CD4-positive, alpha-beta T cell treated with Interleukin-6 for 4 hours (primary cell): ENCODE results near the gene MLLT10.

ENCODE experiments used
- DNase-seq: peaks from one replicate; pipeline ENCODE4 v3.0.0-alpha.2; 2020; ENCODE audit warnings: mixed read lengths

The MLLT10 gene

DNA sequence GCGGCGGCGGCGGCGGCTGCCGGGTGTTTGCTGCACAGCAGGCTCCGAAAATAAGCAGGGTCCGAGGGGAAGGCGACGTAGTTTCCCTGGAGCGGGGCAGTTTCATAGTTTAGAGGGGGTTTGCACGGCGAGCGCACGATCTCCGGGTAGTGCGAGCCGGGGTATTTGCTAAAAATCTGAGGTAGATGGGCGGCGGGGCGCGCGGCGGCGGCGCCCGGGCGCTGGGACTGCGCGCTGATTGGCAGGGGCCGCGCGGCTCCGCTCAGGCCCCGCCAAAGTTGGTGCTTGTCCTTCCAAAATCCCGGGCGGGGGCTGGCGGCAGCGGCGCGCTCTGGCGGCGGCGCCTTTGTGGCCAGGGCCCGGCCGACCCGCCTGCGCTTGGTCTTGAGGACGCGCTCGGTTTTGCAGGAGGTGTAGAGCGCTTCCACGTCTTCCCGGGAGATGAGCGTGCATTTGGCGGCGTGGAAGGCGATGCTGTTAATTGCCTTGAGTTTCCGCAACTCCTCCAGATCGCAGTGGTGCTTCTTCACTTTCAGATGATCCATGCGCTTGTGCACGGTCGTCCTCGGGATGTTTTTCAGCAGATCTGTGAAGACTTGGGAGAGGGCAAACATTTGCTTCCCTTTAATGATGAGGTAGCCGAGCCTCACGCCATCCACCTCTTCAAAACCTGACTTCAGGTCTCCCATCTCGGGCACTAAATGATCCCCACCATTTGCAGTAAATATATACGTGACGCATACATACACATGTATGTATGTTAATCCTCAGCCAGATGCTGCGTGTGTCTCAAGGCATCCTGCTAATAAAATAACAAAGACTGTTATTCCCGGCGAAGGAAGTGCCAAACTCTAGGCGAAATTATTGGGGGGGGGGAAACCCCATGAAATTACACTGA is 16.6 kb upstream of the MLLT10 start:
- peak; percentile 35 for DNase-seq

DNA sequence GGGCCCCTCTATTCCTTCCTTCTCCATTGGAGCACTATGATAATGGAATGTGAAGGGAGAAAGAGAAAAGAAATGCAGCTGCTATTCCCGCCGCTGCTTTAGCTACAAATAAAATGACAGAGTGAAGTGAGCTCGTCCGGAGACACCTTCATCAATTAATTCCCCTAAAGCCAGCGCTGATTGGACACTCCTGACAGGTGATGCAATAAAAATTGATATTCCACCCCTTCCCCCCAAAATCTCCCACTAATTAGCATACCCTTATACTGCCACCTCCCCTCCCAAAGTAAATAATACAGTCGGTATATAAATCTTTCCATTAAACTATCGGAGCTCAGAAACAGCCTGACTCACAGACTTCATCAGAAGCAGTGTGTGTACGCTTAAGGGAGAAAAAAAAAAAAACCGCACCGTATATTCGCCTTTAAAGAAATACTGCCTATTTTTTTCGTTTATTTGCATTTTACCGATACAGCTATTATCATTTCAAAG is 15.8 kb upstream of the MLLT10 start:
- no peak for DNase-seq

DNA sequence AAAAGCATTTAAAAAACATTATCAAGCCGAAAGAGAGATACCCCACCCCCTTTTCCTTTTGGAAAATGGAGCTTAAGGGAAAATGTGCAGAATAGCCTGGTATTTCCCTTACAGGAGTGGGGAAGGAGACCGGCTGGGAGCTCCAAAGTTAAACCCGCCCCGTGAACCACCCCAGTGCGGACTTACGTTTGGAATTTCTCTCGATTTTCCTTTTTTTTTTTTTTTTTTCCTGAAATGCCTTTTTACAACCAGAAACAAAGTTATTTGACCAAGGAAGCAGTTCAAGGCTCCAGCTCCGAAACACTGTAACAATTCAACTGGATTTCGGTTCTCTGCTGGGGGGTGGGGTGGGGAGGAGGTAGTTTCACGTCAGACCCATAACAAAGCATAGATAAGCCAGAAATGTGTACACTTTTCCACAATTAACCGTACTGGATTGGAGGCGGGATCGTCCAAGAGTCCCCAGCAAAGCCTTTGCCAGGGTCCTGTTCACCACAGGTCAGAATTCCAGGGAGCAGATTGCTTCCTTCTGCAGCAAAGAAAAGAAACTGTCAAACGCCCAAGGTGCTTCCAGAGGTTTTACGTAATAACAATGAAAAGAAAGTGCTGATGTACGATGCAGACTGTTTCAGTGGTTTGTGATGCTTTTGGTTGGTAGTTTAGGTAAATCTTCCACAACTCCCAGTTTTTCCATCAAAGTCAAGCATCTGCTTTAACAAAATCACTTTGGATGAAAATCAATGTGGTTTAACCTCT is 15.2 kb upstream of the MLLT10 start:
- no peak for DNase-seq

DNA sequence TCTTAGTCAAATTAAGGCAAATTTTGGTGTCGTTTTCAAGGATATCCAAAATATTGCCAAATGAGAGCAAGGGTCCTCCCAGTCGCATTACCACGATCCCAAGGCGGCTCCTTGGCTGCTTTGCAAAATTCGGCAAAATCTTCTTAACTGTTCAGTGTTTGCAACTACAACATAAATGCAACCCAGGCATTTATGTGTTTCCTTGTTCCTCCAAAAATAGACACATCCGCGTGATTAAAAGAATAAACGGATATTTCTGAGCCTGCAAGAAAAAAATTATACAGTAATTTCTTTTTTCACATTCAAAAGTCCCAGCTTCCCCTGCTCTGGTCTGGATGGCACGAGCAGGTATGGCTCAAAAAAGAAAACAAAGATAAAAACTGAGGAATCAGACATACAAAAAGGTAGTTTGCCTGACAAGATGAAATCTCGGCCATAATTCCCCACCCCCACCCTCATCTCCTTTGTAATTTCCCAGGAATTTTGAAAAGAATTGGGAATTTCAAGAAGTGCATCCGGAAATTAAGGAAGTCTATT is 14.6 kb upstream of the MLLT10 start:
- no peak for DNase-seq

DNA sequence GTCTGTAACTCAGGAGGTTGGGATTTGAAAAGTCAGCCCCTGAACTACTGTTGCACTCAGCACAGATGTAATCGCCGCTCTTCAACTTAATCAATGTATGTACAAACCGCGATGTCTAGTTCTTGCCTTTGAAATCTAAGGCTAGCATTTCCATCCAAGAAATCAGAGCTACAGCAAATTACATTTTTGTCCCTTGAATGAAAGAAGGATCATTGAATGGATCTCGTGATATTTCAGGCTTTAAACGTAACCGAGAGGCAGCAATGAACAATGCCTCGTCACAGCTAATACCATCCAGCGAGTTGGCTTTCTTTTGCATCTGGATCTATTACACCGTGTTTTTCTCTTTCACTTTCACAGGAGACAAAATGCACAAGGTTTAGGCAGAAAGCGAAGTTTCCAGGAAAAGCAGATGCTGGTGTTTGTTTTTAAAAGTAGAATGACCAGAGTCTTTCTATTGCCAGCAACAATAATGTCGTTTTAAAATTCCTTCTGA is 14.0 kb upstream of the MLLT10 start:
- DNase-seq: no peak

DNA sequence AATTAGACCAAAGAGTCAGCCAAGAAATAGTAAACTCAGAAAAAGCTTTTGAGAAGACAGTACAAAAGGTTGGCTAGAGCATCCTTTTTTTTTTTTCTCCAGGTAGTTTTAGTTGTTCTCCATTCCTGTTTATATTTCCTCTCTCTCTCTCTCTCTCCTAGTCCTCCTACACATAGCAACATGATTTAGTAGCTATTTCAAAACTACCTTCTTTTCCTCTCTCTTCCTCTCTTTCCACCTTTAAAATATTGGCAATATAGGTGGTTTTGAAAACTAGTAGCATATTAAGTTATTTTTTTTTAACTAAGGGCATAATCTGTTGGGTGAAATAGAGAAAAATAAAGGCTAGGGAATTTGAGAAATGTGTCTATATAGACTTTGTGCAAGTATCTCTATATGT is 13.5 kb upstream of the MLLT10 start:
- no peak for DNase-seq

DNA sequence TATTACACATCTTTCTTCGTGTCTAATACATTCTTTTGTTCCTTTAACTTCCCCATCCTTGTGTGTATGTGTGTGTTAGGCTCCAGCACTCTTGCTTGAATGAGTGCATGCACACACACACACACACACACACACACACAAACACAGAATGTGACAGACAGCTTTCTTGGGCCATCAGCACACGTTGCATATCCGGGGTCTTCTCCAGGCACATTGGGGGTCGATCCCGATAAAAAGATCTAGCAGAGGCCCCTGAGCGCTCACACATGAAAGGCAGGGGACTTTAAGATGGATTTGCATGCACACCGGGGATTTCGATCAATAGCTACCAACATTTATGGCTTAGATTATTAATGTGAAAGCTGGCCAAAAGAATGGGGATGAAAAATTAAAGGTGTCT is 13.1 kb upstream of the MLLT10 start:
- DNase-seq: no peak

DNA sequence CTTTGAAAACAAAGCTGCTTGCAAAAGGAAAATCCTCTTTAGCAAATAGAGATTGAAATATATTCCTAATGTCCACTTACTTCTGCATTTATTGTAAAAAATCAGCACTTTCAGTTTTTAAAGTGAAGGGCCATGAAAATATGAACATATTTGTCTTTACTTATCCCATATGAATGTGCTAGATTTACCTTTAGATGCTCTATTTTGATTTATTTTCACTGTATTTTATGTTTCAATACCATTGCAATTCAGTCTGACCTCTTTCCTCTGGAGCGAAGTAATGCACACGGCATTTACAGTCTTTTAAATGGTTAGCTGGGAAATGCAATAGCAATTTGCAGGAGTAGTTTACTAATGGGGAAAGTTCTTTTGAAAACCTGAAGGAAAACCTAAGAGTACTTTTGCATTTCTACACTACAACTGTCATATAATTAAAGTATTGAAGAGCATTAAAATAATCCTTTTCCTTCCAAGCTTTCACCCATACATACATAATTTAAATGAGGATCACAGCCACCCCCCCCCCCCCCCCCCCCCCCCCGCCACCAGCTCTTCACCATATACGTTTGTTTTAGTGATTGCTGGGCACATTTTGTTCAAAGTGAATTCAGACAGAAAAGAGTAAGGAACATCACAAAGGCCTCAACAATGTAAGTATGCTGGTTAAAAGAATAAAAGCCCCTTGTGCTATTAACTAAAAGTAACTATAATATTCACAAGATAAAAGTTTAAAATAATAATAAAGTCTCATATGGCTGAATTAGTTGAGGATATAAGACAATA is 12.1 kb upstream of the MLLT10 start:
- DNase-seq: no peak

DNA sequence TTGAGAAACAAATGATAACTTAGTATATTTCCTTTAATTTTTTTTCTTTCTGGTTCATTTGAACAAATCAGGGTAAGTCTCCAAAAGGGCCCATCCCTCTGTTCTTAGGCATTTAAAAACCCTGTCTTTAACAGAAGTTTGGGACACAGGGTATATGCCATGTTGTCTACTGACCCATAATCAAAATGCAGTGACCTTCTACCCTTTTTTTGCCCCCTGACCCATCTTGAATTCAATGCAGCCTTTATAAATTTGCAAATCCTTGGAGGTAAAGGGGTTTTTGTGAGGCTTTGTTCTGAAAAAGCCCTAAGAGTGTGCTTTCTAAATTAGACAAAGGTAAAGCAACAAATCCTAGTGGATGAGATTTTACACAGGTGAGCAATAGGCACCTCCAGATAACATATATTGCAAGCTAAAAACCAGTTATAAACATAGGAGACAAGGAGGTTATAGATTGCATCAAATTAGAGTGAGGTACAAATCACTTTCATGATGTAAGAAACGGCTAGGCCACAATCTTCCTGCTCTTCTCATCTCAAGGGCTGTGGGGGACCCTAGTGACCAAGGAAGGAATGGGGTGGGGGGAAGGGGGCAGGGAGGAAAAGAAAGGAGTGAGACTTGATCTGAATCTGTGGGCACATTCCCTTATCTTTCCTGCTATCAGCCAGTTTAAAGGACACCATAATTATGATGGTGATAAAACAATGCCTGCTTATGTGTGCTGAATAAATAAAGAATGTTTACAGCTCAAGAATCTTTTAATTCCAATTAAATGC is 11.2 kb upstream of the MLLT10 start:
- no peak for DNase-seq

DNA sequence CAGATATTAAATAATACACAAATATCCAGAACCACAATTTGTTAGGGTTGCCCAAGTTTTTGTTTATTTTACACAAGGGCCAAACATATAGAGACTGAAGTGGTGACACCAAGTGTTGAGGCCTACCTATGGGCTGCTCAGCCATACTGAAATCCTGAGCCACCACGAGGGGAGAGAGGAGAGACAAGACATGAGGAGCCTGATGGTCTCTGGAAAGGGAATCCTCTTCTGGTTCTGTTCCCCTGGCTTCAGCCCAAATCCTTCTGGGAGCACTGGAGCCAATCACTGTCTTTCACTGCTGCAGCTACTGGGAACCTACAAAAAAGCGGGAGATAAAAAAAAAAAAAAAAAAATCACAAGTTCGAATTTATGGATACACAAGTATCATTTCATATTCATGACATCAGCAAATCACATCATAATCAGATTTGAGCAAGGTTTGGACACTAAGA is 10.4 kb upstream of the MLLT10 start:
- DNase-seq: no peak

DNA sequence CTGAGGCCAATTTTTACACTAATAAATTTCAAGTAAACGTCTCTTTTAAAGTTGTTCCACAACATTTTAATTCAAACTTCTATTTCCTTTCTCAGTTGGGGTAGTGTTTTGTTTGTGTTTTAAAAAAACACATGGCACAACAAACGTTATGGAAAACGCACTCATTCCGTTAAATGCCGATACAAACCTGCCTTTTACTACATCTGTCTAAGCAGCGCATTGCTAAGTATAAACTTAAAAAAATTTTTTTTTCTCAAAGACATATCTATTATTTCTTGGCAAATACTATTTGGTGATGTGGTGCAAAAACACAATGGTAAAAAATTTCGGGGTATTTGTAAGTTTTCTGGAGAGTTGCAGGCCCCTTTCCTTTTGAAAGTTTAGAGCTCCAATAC is 9.9 kb upstream of the MLLT10 start:
- DNase-seq: no peak

DNA sequence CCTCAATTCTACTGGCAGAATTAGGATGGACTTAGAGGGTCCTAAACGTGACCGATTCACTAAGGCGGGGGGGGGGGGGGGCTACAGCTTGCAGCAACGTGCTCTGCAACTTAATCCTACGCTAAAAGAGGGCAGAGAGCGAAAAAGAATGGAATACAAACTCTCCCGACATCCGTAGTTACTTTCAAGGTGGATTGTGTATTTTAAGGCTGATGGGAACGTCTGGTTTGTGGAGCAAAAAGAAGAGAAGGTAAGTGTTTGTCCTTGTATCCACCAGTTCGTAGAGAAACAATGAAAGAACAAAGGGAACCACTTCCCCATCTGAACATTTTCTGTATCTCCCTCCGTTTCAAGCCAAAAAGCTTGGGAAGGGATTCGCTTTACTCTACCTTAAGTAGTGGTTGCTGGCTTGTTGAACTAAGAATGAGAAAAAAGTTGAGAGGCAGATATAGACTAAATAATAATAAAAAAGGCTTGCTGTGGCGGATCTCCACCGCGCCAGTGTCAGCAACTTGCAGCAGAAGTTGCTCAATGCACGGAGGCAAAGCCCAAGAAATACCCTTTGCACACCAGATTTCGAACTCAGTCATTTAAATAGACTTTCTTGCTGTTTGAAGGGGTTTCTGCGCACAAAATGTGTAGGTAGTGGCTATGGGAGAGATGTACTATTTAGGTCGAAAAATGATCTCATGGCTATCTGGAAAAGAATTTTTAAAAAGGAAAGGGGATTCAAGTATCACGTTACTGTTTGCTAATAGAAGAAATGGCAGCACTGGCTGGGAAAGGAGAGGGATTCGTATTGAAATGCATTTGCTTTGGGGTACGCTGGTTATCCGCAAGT is 9.3 kb upstream of the MLLT10 start:
- no peak for DNase-seq

DNA sequence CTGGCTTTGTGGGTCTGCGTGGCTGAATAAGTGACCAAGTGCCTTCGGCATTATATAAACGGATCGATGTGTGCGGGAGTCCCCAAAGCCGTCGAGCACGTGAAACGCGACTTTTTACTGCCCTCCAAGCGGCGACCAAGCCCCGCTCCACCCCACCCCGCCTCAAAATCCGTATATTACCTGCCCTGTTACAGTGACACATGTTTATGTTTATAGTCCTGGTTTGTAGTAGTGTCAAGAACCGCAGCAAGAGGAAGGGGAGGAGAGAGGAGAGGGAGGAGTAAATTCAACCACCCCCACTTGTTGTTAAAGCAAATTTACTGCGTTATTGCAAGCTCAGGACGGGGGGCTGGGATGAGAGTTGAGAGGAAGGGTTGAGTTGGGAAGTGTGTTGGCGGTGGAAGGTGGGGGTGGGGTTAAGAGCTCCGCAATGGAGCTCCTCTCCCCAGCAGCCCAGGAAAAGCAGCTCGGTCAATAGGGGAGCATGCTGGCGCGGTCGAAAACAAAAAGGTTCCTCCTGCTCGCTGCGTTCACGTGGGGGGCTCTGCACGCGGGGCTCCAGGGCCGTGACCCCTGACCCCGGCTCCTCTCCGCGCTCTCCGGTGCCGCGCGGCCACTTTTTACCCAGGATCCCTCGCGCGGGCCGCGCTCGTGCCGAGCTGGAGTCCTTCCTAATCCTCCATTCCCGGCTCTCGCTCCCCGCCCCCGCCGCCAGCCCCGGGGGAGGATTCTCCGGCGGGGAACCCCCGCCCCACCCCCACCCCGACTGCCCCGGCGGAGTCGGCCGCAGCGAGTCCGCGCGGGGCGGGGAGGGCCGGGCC is 8.5 kb upstream of the MLLT10 start, which contains the start of gene SKIDA1:
SKIDA1 (minus strand) TSS at position 316 of the 821 bp plus-strand sequence. CDS start 7,860 bp downstream, outside the sequence.
- DNase-seq: peak; percentile 67

DNA sequence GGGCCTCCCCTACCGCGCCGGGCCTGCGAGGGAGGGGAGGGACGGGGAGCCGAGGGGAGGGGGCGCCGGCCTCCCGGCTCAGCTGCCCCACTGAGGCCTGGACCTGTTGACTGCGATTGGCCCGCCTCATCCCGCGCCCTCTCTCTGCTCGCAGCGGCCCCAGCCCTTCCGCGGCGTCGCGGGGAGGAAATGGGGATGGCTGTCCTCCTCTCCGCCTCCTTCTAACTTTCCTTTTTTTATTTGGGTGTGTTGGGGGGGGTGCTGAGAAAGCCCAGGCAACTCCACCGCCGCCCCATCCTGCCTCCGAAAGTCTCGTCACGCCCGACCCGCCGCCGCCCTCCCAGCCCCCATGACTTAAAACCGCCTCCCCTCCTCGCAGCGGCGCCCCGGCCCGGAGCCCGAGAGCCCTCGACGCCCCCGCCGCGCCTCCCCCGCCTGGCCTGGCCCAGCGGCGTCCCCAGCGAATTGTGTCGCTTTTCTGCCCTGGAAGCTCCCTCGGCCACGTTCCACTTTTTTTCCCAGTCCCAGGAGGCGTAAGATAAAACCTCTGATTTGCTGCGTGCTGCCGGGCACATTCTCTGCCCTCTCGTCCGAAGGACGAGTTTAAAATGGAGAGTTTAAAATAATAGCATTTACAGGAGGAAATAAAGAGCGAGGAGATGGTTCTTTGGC is 7.7 kb upstream of the MLLT10 start:
- peak; percentile 72 for DNase-seq

DNA sequence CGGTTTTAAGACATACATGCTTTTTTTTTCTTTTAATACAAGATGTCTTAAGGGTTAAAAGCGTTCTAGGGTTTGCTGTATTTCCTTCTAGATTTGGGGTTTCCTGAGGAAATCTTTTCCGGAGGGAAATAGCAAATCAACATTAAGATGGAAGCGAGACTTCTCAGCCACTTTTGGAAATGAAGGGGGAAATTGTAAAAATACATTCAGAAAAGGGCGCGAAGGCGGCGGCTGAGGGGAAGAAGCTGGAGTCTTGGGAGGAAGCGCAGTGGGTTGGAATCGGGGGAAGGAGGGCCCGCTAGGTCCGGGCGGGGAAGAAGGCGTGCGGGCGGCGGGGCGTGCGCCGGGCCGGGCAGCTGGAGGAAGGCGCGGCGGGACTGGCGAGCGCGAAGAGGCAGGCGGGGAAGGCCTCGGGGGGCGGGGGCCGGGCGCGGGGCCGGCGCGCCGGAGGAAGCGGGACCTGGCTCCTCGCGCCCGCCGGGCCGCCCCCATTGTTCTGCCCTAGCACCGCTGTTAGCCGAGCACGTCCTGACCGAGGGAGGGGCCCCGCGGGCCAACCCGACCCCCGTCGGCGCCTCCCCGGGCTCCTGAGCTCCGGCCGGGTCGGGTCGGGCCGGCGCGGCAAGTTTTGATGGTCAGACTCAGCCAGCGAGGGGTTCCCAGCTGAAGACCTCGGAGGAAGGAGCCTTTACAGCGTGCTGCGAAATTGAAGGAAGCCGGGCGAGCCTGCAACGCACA is 7.0 kb upstream of the MLLT10 start:
- peak; percentile 50 for DNase-seq

DNA sequence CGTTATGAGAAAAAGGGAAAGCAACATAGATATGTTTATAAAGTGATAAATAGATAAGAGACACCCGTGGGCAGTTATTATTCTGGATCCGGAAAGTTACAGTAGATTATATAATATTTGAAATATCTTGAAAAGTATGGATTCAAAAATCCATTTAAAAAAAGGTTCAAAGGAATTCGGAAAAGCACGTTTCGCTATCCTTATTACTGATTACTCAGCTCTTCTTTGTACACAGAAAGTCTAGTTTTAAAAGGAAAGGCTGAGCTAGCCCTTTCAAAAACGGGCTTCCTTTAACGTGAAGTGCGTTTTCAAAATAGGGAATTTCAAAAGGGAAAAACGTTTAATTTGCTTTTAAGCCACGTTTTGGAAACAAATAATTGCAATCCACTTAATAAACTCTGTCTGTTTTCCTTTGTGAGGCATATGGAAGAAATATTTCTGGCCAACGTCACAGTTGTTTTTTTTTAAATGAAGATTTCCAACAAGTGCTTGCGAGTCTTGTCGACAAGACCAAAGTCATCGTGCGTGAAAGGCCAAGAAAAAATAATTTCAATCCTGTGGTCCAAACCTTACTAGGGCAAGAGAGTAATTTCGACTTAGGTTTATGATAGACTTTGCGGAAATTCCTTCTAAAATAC is 6.3 kb upstream of the MLLT10 start:
- no peak for DNase-seq

DNA sequence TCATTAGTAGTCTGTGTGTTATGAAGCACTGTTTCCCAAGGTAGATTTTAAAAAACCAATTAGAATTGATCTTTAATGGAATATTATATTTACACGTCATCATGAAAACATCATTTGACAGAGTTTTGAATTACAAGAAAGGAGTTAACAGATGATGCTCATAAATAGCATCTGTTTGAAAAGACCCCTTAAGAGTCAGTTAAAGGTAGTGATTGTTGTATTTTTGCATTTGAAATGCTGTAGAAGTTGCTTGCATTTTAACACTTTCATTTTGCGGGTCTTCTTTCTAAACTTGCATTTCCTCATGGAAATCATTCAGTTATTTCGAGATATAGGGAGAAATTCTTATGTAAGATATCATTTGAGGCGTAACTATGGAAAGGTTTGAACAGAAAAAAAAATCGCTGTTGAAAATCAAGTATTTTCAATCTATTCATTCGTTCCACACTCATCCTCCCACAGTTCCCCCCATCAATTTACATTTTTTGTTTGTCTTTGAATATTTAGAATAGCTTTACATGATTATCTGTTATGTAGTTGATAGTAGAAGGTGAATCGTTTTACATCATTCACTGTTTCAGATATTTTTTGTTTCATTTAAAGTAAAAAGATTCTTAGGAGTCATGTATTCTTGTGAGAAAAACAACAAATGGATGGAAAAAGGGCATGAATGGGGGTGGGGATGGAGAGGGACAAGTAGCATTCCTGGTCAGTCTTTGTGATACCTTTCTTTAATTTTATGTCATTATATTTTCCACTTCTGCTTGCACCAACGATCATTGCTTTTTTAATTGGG is 5.6 kb upstream of the MLLT10 start:
- no peak for DNase-seq
